HG02759 (cell line): ENCODE data around the gene ABCB9.
"Not testable (repeated sequence)": the region's sequence is repeated elsewhere in the genome, so short reads cannot be mapped to it uniquely, and the experiment has no call there.

ENCODE experiments used
- ATAC-seq: cut with Tn5 transposase; IDR thresholded peaks from one replicate; pipeline ENCODE4 v1.9.1; 2021; ENCODE audit warnings: mild to moderate bottlenecking, moderate library complexity; ENCODE audit not compliant: unreplicated experiment

ABCB9 gene

GRCh38 chr12:122944605-122945592, 21.4 kb downstream of the ABCB9 start:
- ATAC-seq = no peak

GRCh38 chr12:122943196-122943595, 23.1 kb downstream of the ABCB9 start:
- ATAC-seq = no peak

GRCh38 chr12:122942637-122943036, 23.6 kb downstream of the ABCB9 start:
- no peak for ATAC-seq

- not testable (repeated sequence) for ATAC-seq
These were observed 24.9 kb downstream of the ABCB9 start for GRCh38 chr12:122941351-122941750.

- ATAC-seq = no peak
These were observed 27.1 kb downstream of the ABCB9 start for GRCh38 chr12:122939125-122939524.

GRCh38 chr12:122937622-122938091, 28.6 kb downstream of the ABCB9 start:
- ATAC-seq = no peak

GRCh38 chr12:122935318-122935717, 30.9 kb downstream of the ABCB9 start:
- ATAC-seq = no peak

GRCh38 chr12:122934722-122935121, 31.5 kb downstream of the ABCB9 start:
- no peak for ATAC-seq

- ATAC-seq = no peak
These were observed 34.1 kb downstream of the ABCB9 start for GRCh38 chr12:122932207-122932606.

GRCh38 chr12:122929812-122930211, 36.5 kb downstream of the ABCB9 start:
- ATAC-seq = no peak

GRCh38 chr12:122929148-122929538, 37.1 kb downstream of the ABCB9 start:
- no peak for ATAC-seq

GRCh38 chr12:122928404-122929147, 37.7 kb downstream of the ABCB9 start:
- no peak for ATAC-seq

- ATAC-seq = no peak
These were observed 38.4 kb downstream of the ABCB9 start for GRCh38 chr12:122927756-122928403.

- ATAC-seq = no peak
These were observed 44.3 kb downstream of the ABCB9 start for GRCh38 chr12:122921917-122922316.

GRCh38 chr12:122920687-122921086, 45.6 kb downstream of the ABCB9 start:
- ATAC-seq = no peak

- ATAC-seq = no peak
These were observed 47.4 kb downstream of the ABCB9 start for GRCh38 chr12:122918827-122919226.

- ATAC-seq = no peak
These were observed 48.6 kb downstream of the ABCB9 start for GRCh38 chr12:122917507-122918121.

GRCh38 chr12:122909442-122910288, 56.6 kb downstream of the ABCB9 start:
- ATAC-seq = no peak

GRCh38 chr12:122908915-122909314, 57.3 kb downstream of the ABCB9 start:
- ATAC-seq = no peak

- ATAC-seq = not testable (repeated sequence)
These were observed 61.0 kb downstream of the ABCB9 start for GRCh38 chr12:122905258-122905657.
